HEK293 (cell line): ENCODE results near the gene UPF2.
"Not testable (repeated sequence)": the region's sequence is repeated elsewhere in the genome, so short reads cannot be mapped to it uniquely, and the experiment has no call there.

Experiments used
- CTCF ChIA-PET: fragments of 350-600 bp; formaldehyde crosslinking; extraction: SDS; loops from one replicate; lab custom pipeline; 2021; ENCODE audit warnings: antibody characterized with exemption; lab: Yijun Ruan, JAX
- POLR2A ChIA-PET: fragments of 300-600 bp; formaldehyde crosslinking; extraction: SDS; loops from one replicate; lab custom pipeline; 2020; ENCODE audit warnings: antibody characterized with exemption, inconsistent platforms; lab: Yijun Ruan, JAX
- H3K27ac ChIP-seq: fragments of 200-500 bp; sonication (Bioruptor generic); 2 replicates; pipeline ENCODE4 v1.5.1; 2014; ENCODE audit warnings: low read depth, low read length, control low read depth, inconsistent platforms; ENCODE audit errors: extremely low read depth
- H3K36me3 ChIP-seq, 2 experiments: fragments of 200-500 bp in 1 of 2; sonication (Bioruptor generic) in 1 of 2; 1 replicate in 1 of 2; 2 replicates in 1 of 2; pipeline ENCODE4 v1.5.1; 2014 to 2017; ENCODE audit warnings: inconsistent platforms in 2 of 2, low read length in 2 of 2; ENCODE audit not compliant: control insufficient read depth in 2 of 2, insufficient read depth in 1 of 2
- H3K4me1 ChIP-seq: fragments of 200-500 bp; sonication (Bioruptor generic); 2 replicates; pipeline ENCODE4 v1.5.1; 2014; ENCODE audit warnings: mild to moderate bottlenecking, low read length, inconsistent platforms; ENCODE audit not compliant: control insufficient read depth, insufficient read depth
- H3K4me3 ChIP-seq: 2 replicates; pipeline ENCODE4 v1.5.1; 2011; ENCODE audit warnings: low read depth, mild to moderate bottlenecking, control low read depth, low read length, moderate library complexity
- H3K9me3 ChIP-seq: fragments of 200-500 bp; sonication (Bioruptor generic); 2 replicates; pipeline ENCODE4 v1.5.1; 2014; ENCODE audit warnings: low read depth, low read length, inconsistent platforms; ENCODE audit not compliant: control insufficient read depth, insufficient read depth
- BCL11A ChIP-seq: fragments of 450-650 bp; formaldehyde crosslinking; IDR thresholded peaks from 2 replicates; pipeline ENCODE4 v1.5.1; 2016; ENCODE audit warnings: low read depth, missing biosample characterization, missing genetic modification characterization
- EGR2 ChIP-seq: fragments of 450-650 bp; formaldehyde crosslinking; IDR thresholded peaks from 2 replicates; pipeline ENCODE4 v1.5.1; 2016; ENCODE audit warnings: low read depth, missing biosample characterization, missing genetic modification characterization
- GLIS1 ChIP-seq: fragments of 450-650 bp; formaldehyde crosslinking; IDR thresholded peaks from 2 replicates; pipeline ENCODE4 v1.5.1; 2016; ENCODE audit warnings: missing biosample characterization, missing genetic modification characterization
- KLF8 ChIP-seq: fragments of 450-650 bp; formaldehyde crosslinking; IDR thresholded peaks from 2 replicates; pipeline ENCODE4 v1.5.1; 2016; ENCODE audit warnings: missing biosample characterization, missing genetic modification characterization
- KLF9 ChIP-seq: fragments of 450-650 bp; formaldehyde crosslinking; IDR thresholded peaks from 2 replicates; pipeline ENCODE4 v1.5.1; 2016; ENCODE audit warnings: missing biosample characterization, missing genetic modification characterization, low read depth
- ZNF140 ChIP-seq: fragments of 450-650 bp; formaldehyde crosslinking; IDR thresholded peaks from 2 replicates; pipeline ENCODE4 v1.5.1; 2016; ENCODE audit warnings: missing biosample characterization, missing genetic modification characterization
- ZNF146 ChIP-seq: fragments of 450-650 bp; formaldehyde crosslinking; IDR thresholded peaks from 2 replicates; pipeline ENCODE4 v1.5.1; 2016; ENCODE audit warnings: missing biosample characterization, missing genetic modification characterization
- ZNF157 ChIP-seq: fragments of 450-650 bp; formaldehyde crosslinking; IDR thresholded peaks from 2 replicates; pipeline ENCODE4 v1.5.1; 2016; ENCODE audit warnings: missing biosample characterization, missing genetic modification characterization
- ZNF239 ChIP-seq: fragments of 450-650 bp; formaldehyde crosslinking; IDR thresholded peaks from 2 replicates; pipeline ENCODE4 v1.5.1; 2016; ENCODE audit warnings: missing biosample characterization, missing genetic modification characterization
- ZNF24 ChIP-seq: fragments of 450-650 bp; formaldehyde crosslinking; IDR thresholded peaks from 2 replicates; pipeline ENCODE4 v1.5.1; 2016; ENCODE audit warnings: missing biosample characterization, missing genetic modification characterization
- ZNF266 ChIP-seq: fragments of 450-650 bp; formaldehyde crosslinking; IDR thresholded peaks from 2 replicates; pipeline ENCODE4 v1.5.1; 2016; ENCODE audit warnings: missing biosample characterization, missing genetic modification characterization, low read depth
- ZNF292 ChIP-seq: fragments of 450-650 bp; formaldehyde crosslinking; IDR thresholded peaks from 2 replicates; pipeline ENCODE4 v1.5.1; 2016; ENCODE audit warnings: low read depth, missing biosample characterization, missing genetic modification characterization, borderline replicate concordance
- ZNF354C ChIP-seq: fragments of 450-650 bp; formaldehyde crosslinking; IDR thresholded peaks from 2 replicates; pipeline ENCODE4 v1.5.1; 2016; ENCODE audit warnings: missing biosample characterization, missing genetic modification characterization, low read depth, borderline replicate concordance
- ZNF366 ChIP-seq: fragments of 450-650 bp; formaldehyde crosslinking; conservative IDR thresholded peaks from 2 replicates; pipeline ENCODE4 v1.5.1; 2016; ENCODE audit warnings: missing biosample characterization, missing genetic modification characterization
- ZNF426 ChIP-seq: fragments of 450-650 bp; formaldehyde crosslinking; IDR thresholded peaks from 2 replicates; pipeline ENCODE4 v1.5.1; 2017; ENCODE audit warnings: missing biosample characterization, missing genetic modification characterization, mild to moderate bottlenecking, inconsistent platforms, moderate library complexity
- ZNF544 ChIP-seq: fragments of 450-650 bp; formaldehyde crosslinking; IDR thresholded peaks from 2 replicates; pipeline ENCODE4 v1.5.0; 2017; ENCODE audit warnings: missing biosample characterization, missing genetic modification characterization
- ZNF610 ChIP-seq: fragments of 450-650 bp; formaldehyde crosslinking; IDR thresholded peaks from 2 replicates; pipeline ENCODE4 v1.5.1; 2016; ENCODE audit warnings: missing biosample characterization, missing genetic modification characterization, borderline replicate concordance
- TF ChIP-seq, protein P1 (sequence below): fragments of 450-650 bp; formaldehyde crosslinking; IDR thresholded peaks from 2 replicates; pipeline ENCODE4 v1.5.1; 2016; ENCODE audit warnings: missing biosample characterization, missing genetic modification characterization
- TF ChIP-seq, protein P2 (sequence below): fragments of 450-650 bp; formaldehyde crosslinking; IDR thresholded peaks from 2 replicates; pipeline ENCODE4 v1.5.1; 2016; ENCODE audit warnings: missing biosample characterization, missing genetic modification characterization
- TF ChIP-seq, protein P3 (sequence below): fragments of 450-650 bp; formaldehyde crosslinking; IDR thresholded peaks from 2 replicates; pipeline ENCODE4 v1.5.1; 2016; ENCODE audit warnings: missing biosample characterization, missing genetic modification characterization

The UPF2 gene

DNA sequence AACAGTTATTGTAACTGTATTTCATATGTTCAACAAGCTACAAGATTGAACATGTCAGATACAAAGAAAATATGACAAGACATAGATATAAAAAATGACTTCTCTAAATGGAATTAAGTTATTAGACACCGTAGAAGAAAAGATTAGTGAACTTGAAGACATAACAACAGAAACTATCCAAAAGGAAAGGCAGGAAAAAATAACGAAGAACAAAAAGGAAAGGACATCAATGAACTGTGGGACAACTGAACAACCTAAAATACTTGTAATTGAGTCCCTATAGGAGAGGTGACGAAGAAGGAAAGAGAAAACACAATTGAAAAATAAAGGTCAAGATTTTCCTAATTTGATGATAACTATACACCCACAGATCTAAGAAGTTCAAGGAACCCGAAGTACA, 32.3 kb downstream of the UPF2 start (continued):
- TF ChIP-seq, protein P1, sequence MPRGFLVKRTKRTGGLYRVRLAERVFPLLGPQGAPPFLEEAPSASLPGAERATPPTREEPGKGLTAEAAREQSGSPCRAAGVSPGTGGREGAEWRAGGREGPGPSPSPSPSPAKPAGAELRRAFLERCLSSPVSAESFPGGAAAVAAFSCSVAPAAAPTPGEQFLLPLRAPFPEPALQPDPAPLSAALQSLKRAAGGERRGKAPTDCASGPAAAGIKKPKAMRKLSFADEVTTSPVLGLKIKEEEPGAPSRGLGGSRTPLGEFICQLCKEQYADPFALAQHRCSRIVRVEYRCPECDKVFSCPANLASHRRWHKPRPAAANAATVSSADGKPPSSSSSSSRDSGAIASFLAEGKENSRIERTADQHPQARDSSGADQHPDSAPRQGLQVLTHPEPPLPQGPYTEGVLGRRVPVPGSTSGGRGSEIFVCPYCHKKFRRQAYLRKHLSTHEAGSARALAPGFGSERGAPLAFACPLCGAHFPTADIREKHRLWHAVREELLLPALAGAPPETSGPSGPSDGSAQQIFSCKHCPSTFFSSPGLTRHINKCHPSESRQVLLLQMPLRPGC, result no peak
- TF ChIP-seq ZNF292 (tag by site-specific recombination), result no peak
- TF ChIP-seq, protein P2, sequence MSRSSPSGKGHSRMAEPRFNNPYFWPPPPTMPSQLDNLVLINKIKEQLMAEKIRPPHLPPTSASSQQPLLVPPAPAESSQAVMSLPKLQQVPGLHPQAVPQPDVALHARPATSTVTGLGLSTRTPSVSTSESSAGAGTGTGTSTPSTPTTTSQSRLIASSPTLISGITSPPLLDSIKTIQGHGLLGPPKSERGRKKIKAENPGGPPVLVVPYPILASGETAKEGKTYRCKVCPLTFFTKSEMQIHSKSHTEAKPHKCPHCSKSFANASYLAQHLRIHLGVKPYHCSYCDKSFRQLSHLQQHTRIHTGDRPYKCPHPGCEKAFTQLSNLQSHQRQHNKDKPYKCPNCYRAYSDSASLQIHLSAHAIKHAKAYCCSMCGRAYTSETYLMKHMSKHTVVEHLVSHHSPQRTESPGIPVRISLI (tag by site-specific recombination), result no peak
- TF ChIP-seq EGR2, result no peak
- no peak for TF ChIP-seq ZNF354C (tag by site-specific recombination)
- TF ChIP-seq, all 188 proteins: peak for 3

DNA sequence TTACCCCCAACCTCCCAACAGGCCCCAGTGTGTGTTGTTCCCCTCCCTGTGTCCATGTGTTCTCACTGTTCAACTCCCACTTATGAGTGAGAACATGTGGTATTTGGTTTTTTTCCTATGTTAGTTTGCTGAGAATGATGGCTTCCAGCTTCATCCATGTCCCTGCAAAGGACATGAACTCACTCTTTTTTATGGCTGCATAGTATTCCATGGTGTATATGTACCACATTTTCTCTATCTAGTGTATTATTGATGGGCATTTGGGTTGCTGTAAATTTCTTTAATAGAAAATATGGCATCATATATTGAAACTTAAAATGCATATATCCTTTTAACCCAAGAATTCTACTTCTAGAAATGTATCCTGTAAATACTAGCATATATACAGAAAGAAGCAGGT, 33.8 kb downstream of the UPF2 start:
- peak; percentile 93 for TF ChIP-seq ZNF146
- H3K27ac ChIP-seq, CTCF ChIA-PET, H3K4me1 ChIP-seq, H3K9me3 ChIP-seq, H3K4me3 ChIP-seq: not testable (repeated sequence)
- H3K36me3 ChIP-seq, result peaks cover 16 to 48% of the 10 kb centered on the region in 2 experiments
- POLR2A ChIA-PET, result interaction anchor here (0.6 kb wide), 1 partner anchor 57 kb away, joined by 3 read pairs; no protein-coding TSS in a partner anchor

DNA sequence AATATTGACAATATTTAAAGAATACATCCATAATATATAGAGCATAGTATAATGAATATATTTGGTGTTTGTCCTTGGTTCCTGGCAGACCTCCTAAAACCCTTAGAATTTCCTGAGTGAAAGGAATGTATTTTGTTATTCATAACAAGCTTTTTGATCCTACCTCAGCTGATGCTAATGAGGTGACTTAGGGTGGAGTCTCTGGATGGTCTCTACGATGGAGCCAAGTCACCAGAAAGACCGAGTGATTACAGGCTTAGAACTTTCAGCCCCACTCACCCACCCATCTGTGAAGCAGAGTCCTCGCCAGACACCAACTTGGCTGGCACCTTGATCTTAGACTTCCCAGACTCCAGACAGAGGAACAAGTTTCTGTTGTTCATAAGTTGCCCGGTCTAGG, 35.9 kb downstream of the UPF2 start:
- no peak for TF ChIP-seq ZNF24 (tag by site-specific recombination)
- no peak for TF ChIP-seq BCL11A
- TF ChIP-seq GLIS1 (tag by site-specific recombination), result no peak
- no peak for TF ChIP-seq ZNF366 (tag by site-specific recombination)
- no peak for TF ChIP-seq ZNF610 (tag by site-specific recombination)
- no peak for TF ChIP-seq ZNF544 (tag by site-specific recombination)
- no peak for TF ChIP-seq ZNF239 (tag by site-specific recombination)
- no peak for TF ChIP-seq KLF8
- TF ChIP-seq KLF9 (tag by site-specific recombination), result no peak
- TF ChIP-seq ZNF157 (tag by site-specific recombination), result no peak
- TF ChIP-seq, protein P3, sequence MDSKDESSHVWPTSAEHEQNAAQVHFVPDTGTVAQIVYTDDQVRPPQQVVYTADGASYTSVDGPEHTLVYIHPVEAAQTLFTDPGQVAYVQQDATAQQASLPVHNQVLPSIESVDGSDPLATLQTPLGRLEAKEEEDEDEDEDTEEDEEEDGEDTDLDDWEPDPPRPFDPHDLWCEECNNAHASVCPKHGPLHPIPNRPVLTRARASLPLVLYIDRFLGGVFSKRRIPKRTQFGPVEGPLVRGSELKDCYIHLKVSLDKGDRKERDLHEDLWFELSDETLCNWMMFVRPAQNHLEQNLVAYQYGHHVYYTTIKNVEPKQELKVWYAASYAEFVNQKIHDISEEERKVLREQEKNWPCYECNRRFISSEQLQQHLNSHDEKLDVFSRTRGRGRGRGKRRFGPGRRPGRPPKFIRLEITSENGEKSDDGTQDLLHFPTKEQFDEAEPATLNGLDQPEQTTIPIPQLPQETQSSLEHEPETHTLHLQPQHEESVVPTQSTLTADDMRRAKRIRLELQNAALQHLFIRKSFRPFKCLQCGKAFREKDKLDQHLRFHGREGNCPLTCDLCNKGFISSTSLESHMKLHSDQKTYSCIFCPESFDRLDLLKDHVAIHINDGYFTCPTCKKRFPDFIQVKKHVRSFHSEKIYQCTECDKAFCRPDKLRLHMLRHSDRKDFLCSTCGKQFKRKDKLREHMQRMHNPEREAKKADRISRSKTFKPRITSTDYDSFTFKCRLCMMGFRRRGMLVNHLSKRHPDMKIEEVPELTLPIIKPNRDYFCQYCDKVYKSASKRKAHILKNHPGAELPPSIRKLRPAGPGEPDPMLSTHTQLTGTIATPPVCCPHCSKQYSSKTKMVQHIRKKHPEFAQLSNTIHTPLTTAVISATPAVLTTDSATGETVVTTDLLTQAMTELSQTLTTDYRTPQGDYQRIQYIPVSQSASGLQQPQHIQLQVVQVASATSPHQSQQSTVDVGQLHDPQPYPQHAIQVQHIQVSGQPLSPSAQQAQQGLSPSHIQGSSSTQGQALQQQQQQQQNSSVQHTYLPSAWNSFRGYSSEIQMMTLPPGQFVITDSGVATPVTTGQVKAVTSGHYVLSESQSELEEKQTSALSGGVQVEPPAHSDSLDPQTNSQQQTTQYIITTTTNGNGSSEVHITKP (tag by site-specific recombination), result no peak
- no peak for TF ChIP-seq ZNF140 (tag by site-specific recombination)
- TF ChIP-seq ZNF426 (tag by site-specific recombination), result no peak
- no peak for TF ChIP-seq ZNF266 (tag by site-specific recombination)
- Histone ChIP-seq H3K36me3 (peaks cover 19 to 61% of the 10 kb centered on the region in 2 experiments), H3K4me1 (no peaks in the 10 kb centered on the region), H3K9me3 (no peaks in the 10 kb centered on the region), H3K27ac (no peak overlapping the region), H3K4me3 (no peak overlapping the region)
- ChIA-PET CTCF (interaction anchor here (0.7 to 0.9 kb wide), 2 partner anchors 50 to 86 kb away, joined by 3 to 5 read pairs; no protein-coding TSS in a partner anchor), POLR2A (no interaction called here)
